GM19395 (cell line): ENCODE data around the gene PKP1.

ENCODE experiments used
- ATAC-seq: cut with Tn5 transposase; IDR thresholded peaks from one replicate; pipeline ENCODE4 v1.9.1; 2021; ENCODE audit warnings: mild to moderate bottlenecking, moderate library complexity; ENCODE audit not compliant: unreplicated experiment

PKP1 gene

DNA sequence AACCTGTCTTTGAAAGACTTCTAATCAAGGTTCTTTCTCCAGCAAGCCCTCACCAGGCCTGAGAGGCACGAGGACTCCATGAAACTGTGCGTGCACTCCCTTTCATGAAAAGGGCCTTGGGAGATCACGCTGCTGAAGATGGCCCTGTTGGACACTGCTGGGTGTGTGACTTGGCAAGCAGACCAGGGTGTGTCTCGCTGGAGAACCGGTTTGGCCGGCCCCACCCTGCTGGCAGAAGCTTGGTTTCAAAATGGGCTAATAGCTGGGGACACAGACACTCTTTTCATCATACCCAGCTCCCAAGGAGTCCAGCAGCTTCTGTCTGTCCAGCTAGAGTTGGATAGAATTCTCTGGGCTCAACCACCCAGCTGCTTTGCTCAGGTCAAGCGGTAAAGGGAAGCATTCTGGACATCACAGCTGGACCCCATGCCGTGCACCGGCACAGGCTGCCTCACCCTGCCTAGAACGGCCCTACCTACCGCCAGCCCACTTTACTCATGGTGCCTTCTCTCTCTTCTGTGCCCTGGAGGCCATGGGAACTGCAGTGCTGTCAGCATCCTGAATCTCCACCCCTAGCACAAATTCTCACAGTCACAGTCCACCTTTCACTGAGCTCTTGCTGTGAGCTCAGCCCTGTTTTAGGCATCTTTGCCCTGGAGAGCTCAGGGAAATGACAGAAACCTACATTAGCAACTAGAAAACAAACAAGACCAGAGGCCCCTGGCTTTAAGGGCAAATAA, 24.6 kb downstream of the PKP1 start:
- ATAC-seq: no peak

GRCh38 chr1:201309416-201309815, 26.1 kb downstream of the PKP1 start:
- ATAC-seq: no peak

GRCh38 chr1:201310251-201310985, 27.1 kb downstream of the PKP1 start:
- no peak for ATAC-seq

DNA sequence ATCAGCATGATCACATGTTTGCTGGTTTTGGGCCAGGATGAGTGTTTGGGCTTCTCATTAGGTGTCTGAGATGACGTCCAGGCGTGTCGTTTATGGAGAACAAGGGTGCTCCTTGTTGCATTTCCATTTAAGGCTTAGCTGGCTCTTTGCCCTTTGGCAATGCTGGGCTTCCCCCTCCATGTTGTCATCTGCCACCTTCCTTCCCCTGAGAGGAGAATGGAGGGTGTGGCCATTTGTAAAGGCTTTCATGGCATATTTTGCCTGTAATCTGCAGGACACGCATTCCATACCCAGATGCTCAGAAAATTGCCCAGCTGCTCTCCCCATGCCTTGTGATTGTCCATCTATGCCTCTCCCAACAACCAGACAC, 27.7 kb downstream of the PKP1 start:
- ATAC-seq: no peak

GRCh38 chr1:201311356-201312011, 28.2 kb downstream of the PKP1 start:
- no peak for ATAC-seq

DNA sequence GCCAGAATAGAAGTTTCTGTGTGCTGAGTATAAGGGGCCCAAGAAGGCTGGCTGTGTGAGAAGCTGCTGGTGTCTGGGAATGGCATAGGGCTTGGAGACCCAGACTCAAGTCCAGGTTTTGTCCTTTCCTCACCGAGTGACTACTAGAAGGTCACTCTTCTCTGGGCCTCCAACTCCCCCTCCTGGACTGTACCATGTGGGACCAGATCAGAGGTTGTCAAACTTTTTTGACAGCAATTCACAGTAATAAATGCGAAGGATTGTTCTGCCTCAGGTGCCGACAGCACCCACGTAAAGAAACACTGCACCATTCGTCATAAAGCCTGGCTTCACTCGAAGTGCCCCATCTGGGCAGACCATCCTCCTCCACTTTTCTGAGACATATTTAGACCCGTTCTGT, 29.0 kb downstream of the PKP1 start:
- ATAC-seq: no peak

DNA sequence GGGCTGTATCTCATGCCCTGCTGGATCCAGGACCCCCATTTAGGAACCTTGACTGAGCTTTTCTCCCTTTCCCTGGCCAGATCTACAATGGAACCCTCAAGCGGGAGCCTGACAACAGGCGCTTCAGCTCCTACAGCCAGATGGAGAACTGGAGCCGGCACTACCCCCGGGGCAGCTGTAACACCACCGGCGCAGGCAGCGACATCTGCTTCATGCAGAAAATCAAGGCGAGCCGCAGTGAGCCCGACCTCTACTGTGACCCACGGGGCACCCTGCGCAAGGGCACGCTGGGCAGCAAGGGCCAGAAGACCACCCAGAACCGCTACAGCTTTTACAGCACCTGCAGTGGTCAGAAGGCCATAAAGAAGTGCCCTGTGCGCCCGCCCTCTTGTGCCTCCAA, 29.8 kb downstream of the PKP1 start:
- ATAC-seq: no peak

- no peak for ATAC-seq
Observed at GRCh38 chr1:201316556-201316955, 33.2 kb downstream of the PKP1 start.

- ATAC-seq: no peak
Observed at GRCh38 chr1:201317551-201317950, 34.2 kb downstream of the PKP1 start.

- ATAC-seq: no peak
Observed at GRCh38 chr1:201318504-201319340, 35.4 kb downstream of the PKP1 start.

- no peak for ATAC-seq
Observed at GRCh38 chr1:201319631-201320030, 36.3 kb downstream of the PKP1 start.

DNA sequence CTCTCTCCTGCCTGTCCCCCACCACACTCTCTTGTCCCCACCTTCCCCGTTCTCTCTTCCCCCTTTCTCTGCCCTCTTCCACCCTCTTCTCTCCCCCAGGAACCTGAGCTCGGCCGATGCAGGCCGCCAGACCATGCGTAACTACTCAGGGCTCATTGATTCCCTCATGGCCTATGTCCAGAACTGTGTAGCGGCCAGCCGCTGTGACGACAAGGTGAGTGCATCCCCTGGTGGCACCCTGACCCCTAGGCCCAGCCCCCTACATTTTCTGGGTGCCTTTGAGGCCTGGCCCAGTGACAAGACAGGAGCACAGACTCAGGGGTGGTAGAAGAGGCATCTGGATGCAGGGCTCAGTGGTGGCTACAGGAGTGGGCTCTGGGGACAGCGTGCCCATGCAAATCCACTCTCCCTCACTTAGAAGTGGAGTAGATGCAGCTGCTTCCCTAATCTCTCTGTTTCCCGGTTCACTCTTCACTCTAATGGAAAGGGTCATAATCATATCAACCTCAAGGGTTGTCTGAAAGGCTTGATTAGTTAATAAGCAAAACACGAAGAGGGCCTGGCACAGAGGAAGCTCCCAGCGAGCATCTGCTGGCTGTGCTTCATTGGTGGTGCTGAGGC, 37.0 kb downstream of the PKP1 start:
- no peak for ATAC-seq

GRCh38 chr1:201321826-201322390, 38.6 kb downstream of the PKP1 start:
- no peak for ATAC-seq

GRCh38 chr1:201322653-201323510, 39.6 kb downstream of the PKP1 start:
- ATAC-seq: no peak

- ATAC-seq: no peak
Observed at GRCh38 chr1:201324306-201324705, 41.0 kb downstream of the PKP1 start.

- ATAC-seq: no peak
Observed at GRCh38 chr1:201324821-201325677, 41.7 kb downstream of the PKP1 start.

- ATAC-seq: no peak
Observed at GRCh38 chr1:201325678-201326060, 42.4 kb downstream of the PKP1 start.

DNA sequence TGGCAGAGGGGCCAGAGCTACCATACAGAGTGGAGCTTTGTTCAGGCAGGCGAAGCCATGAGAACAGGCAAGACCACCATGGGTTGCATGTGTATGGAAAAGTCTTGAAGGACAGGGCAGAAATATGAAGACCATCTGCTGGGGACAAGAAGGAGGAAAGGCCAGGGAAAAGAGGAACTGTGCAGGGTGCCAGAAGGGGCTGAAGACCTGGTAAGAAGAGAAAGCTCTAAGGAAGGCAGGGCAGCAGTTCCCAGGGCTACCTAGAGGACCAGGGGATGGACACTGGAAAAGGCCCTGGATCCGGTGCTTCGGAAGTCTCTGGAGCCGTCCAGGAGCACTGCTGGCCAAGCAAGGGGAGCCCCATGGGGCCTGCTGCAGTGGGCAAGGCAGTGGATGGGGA, 43.4 kb downstream of the PKP1 start:
- ATAC-seq: no peak
